ENCODE measurements around the gene DST. TPM values are rescaled to one million over a fixed set of nuclear protein-coding genes. Genes with fewer than 3 reads are reported as not detected.
A peak's percentile ranks its signal among the peaks of the same experiment; 100 is the strongest.
"Not testable (repeated sequence)": the region's sequence is repeated elsewhere in the genome, so short reads cannot be mapped to it uniquely, and the experiment has no call there.

DST gene
- total RNA-seq, 1 donor from 2014 or later: 526 TPM

- intact Hi-C loops (cut with DNase I): no loop called here
- ATAC-seq: no peak
- DNase-seq (ENCODE audit: low spot score): no peak
These were observed 61.3 kb downstream of the DST start for GRCh38 chr6:56581296-56581925.

- no peak for ATAC-seq
- intact Hi-C loops (cut with DNase I): no loop called here
These were observed 62.4 kb downstream of the DST start for GRCh38 chr6:56580271-56580670.

GRCh38 chr6:56579155-56579851 lies 63.4 kb downstream of the DST start:
- intact Hi-C loops (cut with DNase I): no loop called here
- ATAC-seq (no peak), DNase-seq (ENCODE audit: low spot score) (no peak)

More at GRCh38 chr6:56580271-56580670, 62.4 kb downstream of the DST start:
- DNase-seq (ENCODE audit: low spot score): no peak

GRCh38 chr6:56575736-56576135 lies 67.0 kb downstream of the DST start:
- no peak for ATAC-seq
- no peak for DNase-seq (ENCODE audit: low spot score)
- intact Hi-C loops (cut with DNase I): no loop called here

GRCh38 chr6:56574292-56574691 lies 68.4 kb downstream of the DST start:
- ATAC-seq: no peak
- no peak for DNase-seq (ENCODE audit: low spot score)
- intact Hi-C loops (cut with DNase I): no loop called here

- no peak for DNase-seq (ENCODE audit: low spot score)
- ATAC-seq: no peak
- intact Hi-C loops (cut with DNase I): no loop called here
These were observed 69.1 kb downstream of the DST start for GRCh38 chr6:56573624-56574023.

- intact Hi-C loops (cut with DNase I): no loop called here
- DNase-seq (ENCODE audit: low spot score): no peak
- no peak for ATAC-seq
These were observed 69.8 kb downstream of the DST start for GRCh38 chr6:56572788-56573471.

GRCh38 chr6:56571605-56572004 lies 71.1 kb downstream of the DST start:
- ATAC-seq (no peak), DNase-seq (ENCODE audit: low spot score) (no peak)
- intact Hi-C loops (cut with DNase I): no loop called here

GRCh38 chr6:56570413-56571359 lies 72.0 kb downstream of the DST start:
- intact Hi-C loops (cut with DNase I): no loop called here
- ATAC-seq (peak; percentile 77), DNase-seq (ENCODE audit: low spot score) (no peak)

- intact Hi-C loops (cut with DNase I): no loop called here
- DNase-seq (ENCODE audit: low spot score): no peak
- no peak for ATAC-seq
These were observed 75.2 kb downstream of the DST start for GRCh38 chr6:56567501-56567900.

GRCh38 chr6:56562730-56563129 lies 80.0 kb downstream of the DST start:
- ATAC-seq; DNase-seq (ENCODE audit: low spot score); intact Hi-C loops (cut with DNase I): not testable (repeated sequence)

GRCh38 chr6:56556751-56557540 lies 85.7 kb downstream of the DST start:
- no peak for ATAC-seq
- no peak for DNase-seq (ENCODE audit: low spot score)
- intact Hi-C loops (cut with DNase I): no loop called here

GRCh38 chr6:56555438-56555872 lies 87.2 kb downstream of the DST start:
- ATAC-seq (no peak), DNase-seq (ENCODE audit: low spot score) (no peak)
- intact Hi-C loops (cut with DNase I): no loop called here

GRCh38 chr6:56552187-56553130 lies 90.2 kb downstream of the DST start:
- ATAC-seq: peak; percentile 65
- DNase-seq (ENCODE audit: low spot score): no peak
- intact Hi-C loops (cut with DNase I): no loop called here

GRCh38 chr6:56551409-56552120 lies 91.1 kb downstream of the DST start:
- ATAC-seq (no peak), DNase-seq (ENCODE audit: low spot score) (no peak)
- intact Hi-C loops (cut with DNase I): no loop called here

- DNase-seq (ENCODE audit: low spot score) (no peak), ATAC-seq (peak; percentile 43)
- intact Hi-C loops (cut with DNase I): no loop called here
These were observed 92.4 kb downstream of the DST start for GRCh38 chr6:56550301-56550700.

- peak; percentile 57 for ATAC-seq
- DNase-seq (ENCODE audit: low spot score): no peak
- intact Hi-C loops (cut with DNase I): no loop called here
These were observed 93.7 kb downstream of the DST start for GRCh38 chr6:56549014-56549413.
